HepG2 (cell line): ENCODE measurements around the gene EMC9. TPM values are rescaled to one million over a fixed set of nuclear protein-coding genes. Genes with fewer than 3 reads are reported as not detected.

Source experiments
- ATF1 ChIP-seq: IDR thresholded peaks from 2 replicates; pipeline ENCODE4 v1.6.1; 2016; ENCODE audit warnings: mild to moderate bottlenecking, control low read depth
- HNF4G ChIP-seq, 2 experiments: sonication (generic) in 1 of 2; formaldehyde crosslinking in 1 of 2; IDR thresholded peaks; 2 replicates each; pipeline versions ENCODE4 v1.4.0 to v1.6.1; 2011 to 2020; ENCODE audit warnings: borderline replicate concordance in 2 of 2, low read depth in 2 of 2, mild to moderate bottlenecking in 2 of 2, low read length in 1 of 2, missing genetic modification reagents in 1 of 2, moderate library complexity in 1 of 2
- KDM1A ChIP-seq: IDR thresholded peaks from 2 replicates; pipeline ENCODE4 v1.6.1; 2016; ENCODE audit warnings: missing compliant biosample characterization
- MYC ChIP-seq: sonication (generic); formaldehyde crosslinking; IDR thresholded peaks from 2 replicates; pipeline ENCODE4 v1.9.0; 2021; ENCODE audit warnings: missing genetic modification reagents, borderline replicate concordance
- RELA ChIP-seq: sonication (generic); formaldehyde crosslinking; IDR thresholded peaks from 2 replicates; pipeline ENCODE4 v1.4.0; 2020; ENCODE audit warnings: missing genetic modification reagents
- RFXANK ChIP-seq: IDR thresholded peaks from 2 replicates; pipeline ENCODE4 v1.6.1; 2016
- TARDBP ChIP-seq: sonication (generic); formaldehyde crosslinking; IDR thresholded peaks from 2 replicates; pipeline ENCODE4 v1.8.0; 2022; ENCODE audit warnings: mild to moderate bottlenecking, missing genetic modification reagents
- ZMYM2 ChIP-seq: sonication (generic); formaldehyde crosslinking; IDR thresholded peaks from 2 replicates; pipeline ENCODE4 v1.8.0; 2022; ENCODE audit warnings: mild to moderate bottlenecking, missing genetic modification reagents
- ZNF136 ChIP-seq: sonication (generic); formaldehyde crosslinking; IDR thresholded peaks from 2 replicates; pipeline ENCODE4 v1.8.1; 2022; ENCODE audit warnings: low read depth, mild to moderate bottlenecking, moderate library complexity, missing genetic modification reagents
- ZNF354B ChIP-seq: sonication (generic); formaldehyde crosslinking; IDR thresholded peaks from 2 replicates; pipeline ENCODE4 v1.8.0; 2022; ENCODE audit warnings: mild to moderate bottlenecking, missing genetic modification reagents
- ZNF552 ChIP-seq: sonication (generic); formaldehyde crosslinking; IDR thresholded peaks from 2 replicates; pipeline ENCODE4 v1.9.0; 2022; ENCODE audit warnings: missing genetic modification reagents, mild to moderate bottlenecking, borderline replicate concordance
- ZNF558 ChIP-seq: sonication (generic); formaldehyde crosslinking; IDR thresholded peaks from 2 replicates; pipeline ENCODE4 v1.9.0; 2022; ENCODE audit warnings: mild to moderate bottlenecking, missing genetic modification reagents, borderline replicate concordance
- ZNF678 ChIP-seq: sonication (generic); formaldehyde crosslinking; IDR thresholded peaks from 2 replicates; pipeline ENCODE4 v1.4.0; 2020; ENCODE audit warnings: mild to moderate bottlenecking, missing genetic modification reagents
- ZNF792 ChIP-seq: IDR thresholded peaks from 2 replicates; pipeline ENCODE4 v1.6.1; 2016
- ZNF816 ChIP-seq: sonication (generic); formaldehyde crosslinking; IDR thresholded peaks from 2 replicates; pipeline ENCODE4 v1.8.0; 2022; ENCODE audit warnings: missing genetic modification reagents, mild to moderate bottlenecking, borderline replicate concordance
- polyA plus RNA-seq, 8 experiments: library from polyadenylated mRNA; depleted of rRNA in 3 of 8; stranded (reverse) in 7 of 8; unstranded in 1 of 8; fragments of >200 nt; fragmentation: Illumina TruSeq in 4 of 8; extraction: Trizol in 4 of 8; gene quantifications; 2 replicates each; pipeline versions ENCODE4 v1.2.1 to v1.2.3, GENCODE V29; 2011 to 2016; ENCODE audit warnings: low read depth in 4 of 8, missing spikeins in 1 of 8, mixed read lengths in 1 of 8; ENCODE audit not compliant: insufficient read depth in 1 of 8
- total RNA-seq, 5 experiments: library from RNA; depleted of rRNA; stranded (reverse); fragments of >200 nt; fragmentation: Illumina TruSeq; extraction: Trizol; gene quantifications; 2 replicates each; pipeline ENCODE4 v1.2.3, GENCODE V29; 2016; ENCODE audit warnings: low read depth in 1 of 5
- TF ChIP-seq, protein P1 (sequence below): sonication (generic); formaldehyde crosslinking; IDR thresholded peaks from 2 replicates; pipeline ENCODE4 v1.4.0; 2020; ENCODE audit warnings: mild to moderate bottlenecking, missing genetic modification reagents, borderline replicate concordance
- TF ChIP-seq, protein P2 (sequence below): sonication (generic); formaldehyde crosslinking; IDR thresholded peaks from 2 replicates; pipeline ENCODE4 v1.9.0; 2022; ENCODE audit warnings: low read depth, missing genetic modification reagents
- TF ChIP-seq, protein P3 (sequence below): sonication (generic); formaldehyde crosslinking; IDR thresholded peaks from 2 replicates; pipeline ENCODE4 v1.4.0; 2020; ENCODE audit warnings: missing genetic modification reagents
- TF ChIP-seq, protein P4 (sequence below): sonication (generic); formaldehyde crosslinking; IDR thresholded peaks from 2 replicates; pipeline ENCODE4 v1.4.0; 2020; ENCODE audit warnings: missing genetic modification reagents

The EMC9 gene
- total and polyA plus RNA-seq, 2 of the 13 experiments (the other 11 are each of a cell fraction or from before 2014, with no cell fraction given) = 60.5 to 78.7 TPM

GRCh38 chr14:24141097-24141880 lies at the start of gene EMC9 (continued):
- TF ChIP-seq MYC (CRISPR knock-in tag) (peak; percentile 86), RELA (CRISPR knock-in tag) (peak; percentile 84), KDM1A (CRISPR knock-in tag) (no peak), ZNF678 (CRISPR knock-in tag) (peak; percentile 99), RFXANK (CRISPR knock-in tag) (peak; percentile 96), ZMYM2 (CRISPR knock-in tag) (no peak), ATF1 (CRISPR knock-in tag) (no peak), ZNF816 (CRISPR knock-in tag) (no peak), ZNF558 (CRISPR knock-in tag) (no peak), ZNF792 (CRISPR knock-in tag) (peak; percentile 99), ZNF354B (CRISPR knock-in tag) (peak; percentile 99), HNF4G (IDR thresholded peaks at IDR 0.05; ENCODE audit: borderline replicate concordance, low read depth, low read length) (0 out of 2 replicates have a peak, but pooled peaks have one; percentile 23), HNF4G (CRISPR knock-in tag; IDR thresholded peaks at IDR 0.05; ENCODE audit: borderline replicate concordance, low read depth) (peak; percentile 91), TARDBP (CRISPR knock-in tag) (peak; percentile 81), ZNF136 (no peak; the same call in 1 of the 2 replicates), ZNF552 (CRISPR knock-in tag) (peak; percentile 98)
- TF ChIP-seq, protein P1, sequence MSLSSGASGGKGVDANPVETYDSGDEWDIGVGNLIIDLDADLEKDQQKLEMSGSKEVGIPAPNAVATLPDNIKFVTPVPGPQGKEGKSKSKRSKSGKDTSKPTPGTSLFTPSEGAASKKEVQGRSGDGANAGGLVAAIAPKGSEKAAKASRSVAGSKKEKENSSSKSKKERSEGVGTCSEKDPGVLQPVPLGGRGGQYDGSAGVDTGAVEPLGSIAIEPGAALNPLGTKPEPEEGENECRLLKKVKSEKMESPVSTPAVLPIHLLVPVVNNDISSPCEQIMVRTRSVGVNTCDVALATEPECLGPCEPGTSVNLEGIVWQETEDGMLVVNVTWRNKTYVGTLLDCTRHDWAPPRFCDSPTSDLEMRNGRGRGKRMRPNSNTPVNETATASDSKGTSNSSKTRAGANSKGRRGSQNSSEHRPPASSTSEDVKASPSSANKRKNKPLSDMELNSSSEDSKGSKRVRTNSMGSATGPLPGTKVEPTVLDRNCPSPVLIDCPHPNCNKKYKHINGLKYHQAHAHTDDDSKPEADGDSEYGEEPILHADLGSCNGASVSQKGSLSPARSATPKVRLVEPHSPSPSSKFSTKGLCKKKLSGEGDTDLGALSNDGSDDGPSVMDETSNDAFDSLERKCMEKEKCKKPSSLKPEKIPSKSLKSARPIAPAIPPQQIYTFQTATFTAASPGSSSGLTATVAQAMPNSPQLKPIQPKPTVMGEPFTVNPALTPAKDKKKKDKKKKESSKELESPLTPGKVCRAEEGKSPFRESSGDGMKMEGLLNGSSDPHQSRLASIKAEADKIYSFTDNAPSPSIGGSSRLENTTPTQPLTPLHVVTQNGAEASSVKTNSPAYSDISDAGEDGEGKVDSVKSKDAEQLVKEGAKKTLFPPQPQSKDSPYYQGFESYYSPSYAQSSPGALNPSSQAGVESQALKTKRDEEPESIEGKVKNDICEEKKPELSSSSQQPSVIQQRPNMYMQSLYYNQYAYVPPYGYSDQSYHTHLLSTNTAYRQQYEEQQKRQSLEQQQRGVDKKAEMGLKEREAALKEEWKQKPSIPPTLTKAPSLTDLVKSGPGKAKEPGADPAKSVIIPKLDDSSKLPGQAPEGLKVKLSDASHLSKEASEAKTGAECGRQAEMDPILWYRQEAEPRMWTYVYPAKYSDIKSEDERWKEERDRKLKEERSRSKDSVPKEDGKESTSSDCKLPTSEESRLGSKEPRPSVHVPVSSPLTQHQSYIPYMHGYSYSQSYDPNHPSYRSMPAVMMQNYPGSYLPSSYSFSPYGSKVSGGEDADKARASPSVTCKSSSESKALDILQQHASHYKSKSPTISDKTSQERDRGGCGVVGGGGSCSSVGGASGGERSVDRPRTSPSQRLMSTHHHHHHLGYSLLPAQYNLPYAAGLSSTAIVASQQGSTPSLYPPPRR (CRISPR knock-in tag) = peak; percentile 80
- TF ChIP-seq, protein P2, sequence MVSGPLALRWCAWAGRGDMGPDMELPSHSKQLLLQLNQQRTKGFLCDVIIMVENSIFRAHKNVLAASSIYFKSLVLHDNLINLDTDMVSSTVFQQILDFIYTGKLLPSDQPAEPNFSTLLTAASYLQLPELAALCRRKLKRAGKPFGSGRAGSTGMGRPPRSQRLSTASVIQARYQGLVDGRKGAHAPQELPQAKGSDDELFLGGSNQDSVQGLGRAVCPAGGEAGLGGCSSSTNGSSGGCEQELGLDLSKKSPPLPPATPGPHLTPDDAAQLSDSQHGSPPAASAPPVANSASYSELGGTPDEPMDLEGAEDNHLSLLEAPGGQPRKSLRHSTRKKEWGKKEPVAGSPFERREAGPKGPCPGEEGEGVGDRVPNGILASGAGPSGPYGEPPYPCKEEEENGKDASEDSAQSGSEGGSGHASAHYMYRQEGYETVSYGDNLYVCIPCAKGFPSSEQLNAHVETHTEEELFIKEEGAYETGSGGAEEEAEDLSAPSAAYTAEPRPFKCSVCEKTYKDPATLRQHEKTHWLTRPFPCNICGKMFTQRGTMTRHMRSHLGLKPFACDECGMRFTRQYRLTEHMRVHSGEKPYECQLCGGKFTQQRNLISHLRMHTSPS (CRISPR knock-in tag) = peak; percentile 81
- TF ChIP-seq, protein P3, sequence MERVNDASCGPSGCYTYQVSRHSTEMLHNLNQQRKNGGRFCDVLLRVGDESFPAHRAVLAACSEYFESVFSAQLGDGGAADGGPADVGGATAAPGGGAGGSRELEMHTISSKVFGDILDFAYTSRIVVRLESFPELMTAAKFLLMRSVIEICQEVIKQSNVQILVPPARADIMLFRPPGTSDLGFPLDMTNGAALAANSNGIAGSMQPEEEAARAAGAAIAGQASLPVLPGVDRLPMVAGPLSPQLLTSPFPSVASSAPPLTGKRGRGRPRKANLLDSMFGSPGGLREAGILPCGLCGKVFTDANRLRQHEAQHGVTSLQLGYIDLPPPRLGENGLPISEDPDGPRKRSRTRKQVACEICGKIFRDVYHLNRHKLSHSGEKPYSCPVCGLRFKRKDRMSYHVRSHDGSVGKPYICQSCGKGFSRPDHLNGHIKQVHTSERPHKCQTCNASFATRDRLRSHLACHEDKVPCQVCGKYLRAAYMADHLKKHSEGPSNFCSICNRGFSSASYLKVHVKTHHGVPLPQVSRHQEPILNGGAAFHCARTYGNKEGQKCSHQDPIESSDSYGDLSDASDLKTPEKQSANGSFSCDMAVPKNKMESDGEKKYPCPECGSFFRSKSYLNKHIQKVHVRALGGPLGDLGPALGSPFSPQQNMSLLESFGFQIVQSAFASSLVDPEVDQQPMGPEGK (CRISPR knock-in tag) = peak; percentile 78; the same call in 1 of the 2 replicates
- TF ChIP-seq, protein P4, sequence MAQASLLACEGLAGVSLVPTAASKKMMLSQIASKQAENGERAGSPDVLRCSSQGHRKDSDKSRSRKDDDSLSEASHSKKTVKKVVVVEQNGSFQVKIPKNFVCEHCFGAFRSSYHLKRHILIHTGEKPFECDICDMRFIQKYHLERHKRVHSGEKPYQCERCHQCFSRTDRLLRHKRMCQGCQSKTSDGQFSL (CRISPR knock-in tag) = peak; percentile 91
